ENCODE results near the gene TPSAB1.

- TF ChIP-seq, protein P1, sequence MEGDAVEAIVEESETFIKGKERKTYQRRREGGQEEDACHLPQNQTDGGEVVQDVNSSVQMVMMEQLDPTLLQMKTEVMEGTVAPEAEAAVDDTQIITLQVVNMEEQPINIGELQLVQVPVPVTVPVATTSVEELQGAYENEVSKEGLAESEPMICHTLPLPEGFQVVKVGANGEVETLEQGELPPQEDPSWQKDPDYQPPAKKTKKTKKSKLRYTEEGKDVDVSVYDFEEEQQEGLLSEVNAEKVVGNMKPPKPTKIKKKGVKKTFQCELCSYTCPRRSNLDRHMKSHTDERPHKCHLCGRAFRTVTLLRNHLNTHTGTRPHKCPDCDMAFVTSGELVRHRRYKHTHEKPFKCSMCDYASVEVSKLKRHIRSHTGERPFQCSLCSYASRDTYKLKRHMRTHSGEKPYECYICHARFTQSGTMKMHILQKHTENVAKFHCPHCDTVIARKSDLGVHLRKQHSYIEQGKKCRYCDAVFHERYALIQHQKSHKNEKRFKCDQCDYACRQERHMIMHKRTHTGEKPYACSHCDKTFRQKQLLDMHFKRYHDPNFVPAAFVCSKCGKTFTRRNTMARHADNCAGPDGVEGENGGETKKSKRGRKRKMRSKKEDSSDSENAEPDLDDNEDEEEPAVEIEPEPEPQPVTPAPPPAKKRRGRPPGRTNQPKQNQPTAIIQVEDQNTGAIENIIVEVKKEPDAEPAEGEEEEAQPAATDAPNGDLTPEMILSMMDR (IDR thresholded peaks at IDR 0.05): no peak
- TF ChIP-seq POLR2A (IDR thresholded peaks at IDR 0.05) (no peak), POLR2AphosphoS5 (IDR thresholded peaks at IDR 0.05) (no peak)
Measured at GRCh38 chr16:1261131-1261892, 20.8 kb downstream of the TPSAB1 start.
